Neural progenitor cell (in vitro differentiated cells): ENCODE results near the gene ARSA.

Source experiments
- CTCF ChIP-seq: fragments of 200-600 bp; sonication (generic); IDR thresholded peaks from 2 replicates; pipeline ENCODE4 v1.5.1; 2017; ENCODE audit warnings: antibody characterized with exemption, mild to moderate bottlenecking
- EZH2 ChIP-seq: fragments of 200-600 bp; sonication (generic); IDR thresholded peaks from 2 replicates; pipeline ENCODE4 v1.6.1; 2017; ENCODE audit warnings: antibody characterized with exemption, mild to moderate bottlenecking, moderate library complexity

GRCh38 chr22:50635591-50635990 lies 7.6 kb upstream of the ARSA start:
- TF ChIP-seq CTCF (no peak), EZH2 (no peak)
